GM23338 (cell line): ENCODE data around the gene EYS. TPM values are rescaled to one million over a fixed set of nuclear protein-coding genes. Genes with fewer than 3 reads are reported as not detected.

Experiments
- ATAC-seq: fragments of 200-7000 bp; cut with Tn5 transposase; 3 replicates; pipeline ENCODE4 v1.9.1; 2020
- DNase-seq: peaks from one replicate; pipeline ENCODE4 v3.0.0-alpha.2; 2015; ENCODE audit warnings: low spot score
- H2AFZ ChIP-seq: fragments of 200-600 bp; sonication (generic); 2 replicates; pipeline ENCODE4 v1.8.0; 2016; ENCODE audit warnings: antibody characterized with exemption, mild to moderate bottlenecking, moderate library complexity
- H3F3A ChIP-seq: fragments of 200-600 bp; sonication (generic); replicated peaks from 2 replicates; pipeline ENCODE4 v1.8.0; 2017; ENCODE audit warnings: antibody characterized with exemption, mixed run types, low read depth
- H3K27ac ChIP-seq: fragments of 200-600 bp; sonication (generic); 2 replicates; pipeline ENCODE4 v1.6.1; 2016; ENCODE audit warnings: low read depth
- H3K27me3 ChIP-seq: fragments of 200-600 bp; sonication (generic); 2 replicates; pipeline ENCODE4 v1.8.0; 2016; ENCODE audit warnings: mild to moderate bottlenecking, mixed run types, moderate library complexity; ENCODE audit not compliant: insufficient read depth
- H3K36me3 ChIP-seq: fragments of 200-600 bp; sonication (generic); 2 replicates; pipeline ENCODE4 v1.8.0; 2016; ENCODE audit warnings: mild to moderate bottlenecking; ENCODE audit not compliant: insufficient read depth
- H3K4me1 ChIP-seq: fragments of 200-600 bp; sonication (generic); 2 replicates; pipeline ENCODE4 v1.8.0; 2016; ENCODE audit warnings: mild to moderate bottlenecking, moderate library complexity; ENCODE audit not compliant: insufficient read depth
- H3K4me2 ChIP-seq: fragments of 200-600 bp; sonication (generic); 2 replicates; pipeline ENCODE4 v1.7.1; 2017; ENCODE audit warnings: mixed run types
- H3K4me3 ChIP-seq: fragments of 200-600 bp; sonication (generic); 2 replicates; pipeline ENCODE4 v1.6.1; 2016; ENCODE audit warnings: mixed run types
- H3K79me2 ChIP-seq: fragments of 200-600 bp; sonication (generic); replicated peaks from 2 replicates; pipeline ENCODE4 v1.8.0; 2017; ENCODE audit warnings: mild to moderate bottlenecking; ENCODE audit not compliant: insufficient read depth
- H3K9me2 ChIP-seq: fragments of 200-600 bp; sonication (generic); 2 replicates; pipeline ENCODE4 v1.8.0; 2017; ENCODE audit not compliant: insufficient read depth
- H4K20me1 ChIP-seq: fragments of 200-600 bp; sonication (generic); replicated peaks from 2 replicates; pipeline ENCODE4 v1.8.0; 2017; ENCODE audit warnings: mild to moderate bottlenecking; ENCODE audit not compliant: insufficient read depth
- H3K27ac Mint-ChIP-seq: 2 replicates; pipeline ENCODE4 v1.8.0; 2020; ENCODE audit warnings: inconsistent platforms, mild to moderate bottlenecking, moderate library complexity, mixed read lengths
- H3K27me3 Mint-ChIP-seq: 3 replicates; pipeline ENCODE4 v1.8.0; 2022; ENCODE audit warnings: low read depth, mild to moderate bottlenecking, moderate library complexity, mixed read lengths, inconsistent platforms; ENCODE audit not compliant: insufficient read depth, poor library complexity
- H3K36me3 Mint-ChIP-seq: 3 replicates; pipeline ENCODE4 v1.8.0; 2021; ENCODE audit warnings: low read depth, mild to moderate bottlenecking, inconsistent platforms, moderate library complexity, mixed read lengths
- H3K4me1 Mint-ChIP-seq: 3 replicates; pipeline ENCODE4 v1.8.0; 2020; ENCODE audit warnings: mild to moderate bottlenecking, inconsistent platforms, mixed read lengths
- H3K4me3 Mint-ChIP-seq: 3 replicates; pipeline ENCODE4 v1.8.0; 2021; ENCODE audit warnings: moderate library complexity, mild to moderate bottlenecking, inconsistent platforms, mixed read lengths
- H3K9me3 Mint-ChIP-seq: 3 replicates; pipeline ENCODE4 v1.8.0; 2020; ENCODE audit warnings: moderate library complexity, mild to moderate bottlenecking, inconsistent platforms, mixed read lengths
- ETS1 ChIP-seq: IDR thresholded peaks from 2 replicates; pipeline ENCODE4 v1.6.1; 2016; ENCODE audit warnings: antibody characterized with exemption
- EZH2 ChIP-seq: fragments of 200-600 bp; sonication (generic); IDR thresholded peaks from one replicate; pipeline ENCODE4 v1.8.0; 2017; ENCODE audit warnings: antibody characterized with exemption, mild to moderate bottlenecking, low read depth; ENCODE audit not compliant: unreplicated experiment
- NANOG ChIP-seq: IDR thresholded peaks from 2 replicates; pipeline ENCODE4 v1.6.1; 2016; ENCODE audit warnings: antibody characterized with exemption, borderline replicate concordance
- POLR2AphosphoS5 ChIP-seq: IDR thresholded peaks from 2 replicates; pipeline ENCODE4 v1.6.1; 2016; ENCODE audit warnings: antibody characterized with exemption, low read depth
- REST ChIP-seq: IDR thresholded peaks from one replicate; pipeline ENCODE4 v1.6.1; 2018; ENCODE audit warnings: antibody characterized with exemption; ENCODE audit not compliant: unreplicated experiment
- STAT1 ChIP-seq: IDR thresholded peaks from one replicate; pipeline ENCODE4 v1.6.1; 2016; ENCODE audit warnings: antibody characterized with exemption; ENCODE audit not compliant: unreplicated experiment
- ZNF462 ChIP-seq: fragments of 250-450 bp; sonication (Bioruptor Pico); IDR thresholded peaks from 2 replicates; pipeline ENCODE4 v1.5.0; 2020; ENCODE audit warnings: mild to moderate bottlenecking, moderate library complexity
- polyA plus RNA-seq: library from polyadenylated mRNA; unstranded; fragments of >200 nt; fragmentation: Nextera tagmentation; extraction: Ambion mirVana; gene quantifications from 2 replicates; pipeline ENCODE4 v1.2.1, GENCODE V29; 2016
- total RNA-seq: library from RNA; depleted of rRNA; stranded (reverse); fragments of >200 nt; shearing (Covaris generic); gene quantifications from 2 replicates; pipeline ENCODE4 v1.2.3, GENCODE V29; 2014

Gene EYS
- total and polyA plus RNA-seq, 2 experiments from 2014 or later: 0.38 to 0.52 TPM

GRCh38 chr6:63819831-63820230 lies 1887.2 kb downstream of the EYS start:
- DNase-seq: no peak
- no peaks in the 10 kb centered on the region for H3K36me3 ChIP-seq
- H3K4me2 ChIP-seq: no peak overlapping the region
- Mint-ChIP-seq H3K36me3 (no peaks in the 10 kb centered on the region), H3K27me3 (no peaks in the 10 kb centered on the region), H3K9me3 (no peaks in the 10 kb centered on the region; the same call in 2 of the 3 replicates), H3K4me3 (no peak overlapping the region), H3K4me1 (no peaks in the 10 kb centered on the region), H3K27ac (no peak overlapping the region)
- no peak for ATAC-seq
- H2AFZ ChIP-seq: no peak overlapping the region
- no peaks in the 10 kb centered on the region for H3K9me2 ChIP-seq
- no peaks in the 10 kb centered on the region for H3K4me1 ChIP-seq
- H3K27me3 ChIP-seq: no peaks in the 10 kb centered on the region
- H3K79me2 ChIP-seq: no peaks in the 10 kb centered on the region
- H4K20me1 ChIP-seq: no peaks in the 10 kb centered on the region
- H3F3A ChIP-seq: no peaks in the 10 kb centered on the region
- no peak overlapping the region for H3K4me3 ChIP-seq
- no peak for TF ChIP-seq POLR2AphosphoS5
- no peak for TF ChIP-seq EZH2
- no peak for TF ChIP-seq REST
- TF ChIP-seq ETS1: no peak
- no peak for TF ChIP-seq STAT1
- TF ChIP-seq ZNF462 (CRISPR knock-in tag): no peak
- no peak for TF ChIP-seq NANOG
- H3K27ac ChIP-seq: no peak overlapping the region
